Measurements from ENCODE around the gene TMEM245. TPM values are rescaled to one million over a fixed set of nuclear protein-coding genes. Genes with fewer than 3 reads are reported as not detected.

Gene TMEM245
- total RNA-seq, 2 experiments from 2014 or later, result 22.6 to 24.4 TPM

DNA sequence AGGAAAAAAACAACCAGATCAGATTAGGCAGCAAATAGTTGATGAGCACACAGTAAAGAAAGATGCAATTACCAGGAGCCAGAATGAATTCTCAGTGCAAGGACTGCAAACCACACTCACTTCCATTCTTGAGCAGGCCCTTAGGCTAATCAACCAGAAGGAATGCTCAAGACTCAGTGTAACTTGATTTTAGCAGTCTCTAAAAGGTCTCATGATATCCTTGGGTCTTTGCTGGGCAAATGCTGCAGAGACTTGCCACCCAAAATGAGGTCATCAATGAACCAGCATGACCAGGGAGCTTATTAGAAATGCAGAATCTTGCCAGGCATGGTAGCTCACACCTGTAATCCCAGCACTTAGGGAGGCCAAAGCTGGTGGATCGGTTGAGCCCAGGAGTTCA lies 20.1 kb upstream of the TMEM245 start:
- H3K4me3 Mint-ChIP-seq, result no peak overlapping the region
- H3K27me3 Mint-ChIP-seq, result no peaks in the 10 kb centered on the region
- H3K27me3 ChIP-seq (ENCODE audit: control insufficient read depth in 1 of 2, insufficient read depth in 2 of 2, low read length in 2 of 2), result no peaks in the 10 kb centered on the region
- H3K4me1 ChIP-seq (ENCODE audit: insufficient read depth, low read length), result peaks cover 5% of the 10 kb centered on the region
- no peak overlapping the region for H3K4me3 ChIP-seq (ENCODE audit: low read length)
- POLR2A ChIA-PET, result interaction anchor here (0.6 kb wide), 1 partner anchor 179 kb away, joined by 4 read pairs; no protein-coding TSS in a partner anchor
- DNase-seq (no peak), ATAC-seq (ENCODE audit: poor library complexity) (no peak)
- H3K9me3 Mint-ChIP-seq, result no peaks in the 10 kb centered on the region
- TF ChIP-seq, protein P1, sequence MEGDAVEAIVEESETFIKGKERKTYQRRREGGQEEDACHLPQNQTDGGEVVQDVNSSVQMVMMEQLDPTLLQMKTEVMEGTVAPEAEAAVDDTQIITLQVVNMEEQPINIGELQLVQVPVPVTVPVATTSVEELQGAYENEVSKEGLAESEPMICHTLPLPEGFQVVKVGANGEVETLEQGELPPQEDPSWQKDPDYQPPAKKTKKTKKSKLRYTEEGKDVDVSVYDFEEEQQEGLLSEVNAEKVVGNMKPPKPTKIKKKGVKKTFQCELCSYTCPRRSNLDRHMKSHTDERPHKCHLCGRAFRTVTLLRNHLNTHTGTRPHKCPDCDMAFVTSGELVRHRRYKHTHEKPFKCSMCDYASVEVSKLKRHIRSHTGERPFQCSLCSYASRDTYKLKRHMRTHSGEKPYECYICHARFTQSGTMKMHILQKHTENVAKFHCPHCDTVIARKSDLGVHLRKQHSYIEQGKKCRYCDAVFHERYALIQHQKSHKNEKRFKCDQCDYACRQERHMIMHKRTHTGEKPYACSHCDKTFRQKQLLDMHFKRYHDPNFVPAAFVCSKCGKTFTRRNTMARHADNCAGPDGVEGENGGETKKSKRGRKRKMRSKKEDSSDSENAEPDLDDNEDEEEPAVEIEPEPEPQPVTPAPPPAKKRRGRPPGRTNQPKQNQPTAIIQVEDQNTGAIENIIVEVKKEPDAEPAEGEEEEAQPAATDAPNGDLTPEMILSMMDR (IDR thresholded peaks at IDR 0.05), result no peak
- H3K9me3 ChIP-seq (ENCODE audit: control insufficient read depth in 1 of 2, insufficient read depth in 1 of 2, low read length in 2 of 2), result no peaks in the 10 kb centered on the region
- intact Hi-C loops (cut with DNase I, micrococcal nuclease), result no loop called here
- peaks cover 5% of the 10 kb centered on the region for H3K4me1 Mint-ChIP-seq (ENCODE audit: low read depth)
- H3K27ac Mint-ChIP-seq, result no peak overlapping the region
- H3K36me3 ChIP-seq (ENCODE audit: insufficient read depth, low read length), result no peaks in the 10 kb centered on the region
- CTCF ChIA-PET, result no interaction called here
- no peak overlapping the region for H3K27ac ChIP-seq (ENCODE audit: low read depth in 1 of 2, low read length in 2 of 2)
- no peaks in the 10 kb centered on the region for H3K36me3 Mint-ChIP-seq (ENCODE audit: low read depth)

DNA sequence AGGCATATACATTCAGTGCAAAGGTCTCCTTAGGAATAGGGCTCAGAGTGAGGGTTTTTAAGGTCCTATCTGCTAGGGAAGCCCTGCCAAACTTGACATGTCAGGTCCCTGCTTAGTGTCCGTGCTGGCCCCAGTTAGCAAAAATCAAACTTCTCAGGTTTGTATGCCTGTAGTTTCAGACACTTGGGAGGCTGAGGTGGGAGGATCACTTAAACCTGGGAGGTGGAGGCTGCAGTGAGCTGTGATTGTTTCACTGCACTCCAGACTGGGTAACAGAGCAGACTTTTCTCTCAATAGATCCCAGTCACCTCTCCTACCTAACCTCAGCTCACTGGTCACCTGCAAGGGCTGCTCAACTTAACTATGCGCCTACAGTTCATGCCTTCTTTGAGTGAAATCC lies 18.7 kb upstream of the TMEM245 start:
- no peaks in the 10 kb centered on the region for H3K36me3 Mint-ChIP-seq (ENCODE audit: low read depth)
- DNase-seq, result no peak
- POLR2A ChIA-PET, result no interaction called here

DNA sequence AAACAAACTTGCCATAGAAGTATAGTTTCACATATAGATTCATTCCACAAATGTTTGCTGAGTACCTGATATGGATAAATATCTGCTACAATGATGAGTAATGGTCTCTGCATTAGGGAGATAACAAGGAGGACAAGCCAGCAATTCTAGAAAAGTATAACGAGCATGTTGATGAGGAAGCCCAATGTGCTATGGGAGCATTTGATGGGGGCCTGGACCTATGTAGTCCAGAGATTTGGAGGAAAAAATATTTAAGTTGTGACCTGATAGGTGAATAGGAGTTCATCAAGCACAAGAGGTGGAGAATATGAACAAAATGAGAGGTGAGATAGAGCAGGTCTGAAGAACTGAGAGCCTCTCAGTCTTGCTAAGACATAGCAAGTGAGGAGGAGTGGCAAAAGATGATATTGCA lies 14.4 kb upstream of the TMEM245 start:
- no peak overlapping the region for H3K4me3 ChIP-seq (ENCODE audit: low read length)
- no peaks in the 10 kb centered on the region for H3K27me3 ChIP-seq (ENCODE audit: control insufficient read depth in 1 of 2, insufficient read depth in 2 of 2, low read length in 2 of 2)
- no peaks in the 10 kb centered on the region for H3K4me1 ChIP-seq (ENCODE audit: insufficient read depth, low read length)
- Mint-ChIP-seq H3K4me3 (no peak overlapping the region), H3K27me3 (no peaks in the 10 kb centered on the region), H3K4me1 (ENCODE audit: low read depth) (peaks cover 5% of the 10 kb centered on the region), H3K36me3 (ENCODE audit: low read depth) (no peaks in the 10 kb centered on the region), H3K27ac (no peak overlapping the region), H3K9me3 (no peaks in the 10 kb centered on the region)
- POLR2A ChIA-PET, result no interaction called here
- DNase-seq (no peak), ATAC-seq (ENCODE audit: poor library complexity) (no peak)
- no peak overlapping the region for H3K27ac ChIP-seq (ENCODE audit: low read depth in 1 of 2, low read length in 2 of 2)
- CTCF ChIA-PET, result no interaction called here
- H3K36me3 ChIP-seq (ENCODE audit: insufficient read depth, low read length), result no peaks in the 10 kb centered on the region
- TF ChIP-seq, protein P1 (IDR thresholded peaks at IDR 0.05), result no peak
- intact Hi-C loops (cut with DNase I, micrococcal nuclease), result no loop called here
- no peaks in the 10 kb centered on the region for H3K9me3 ChIP-seq (ENCODE audit: control insufficient read depth in 1 of 2, insufficient read depth in 1 of 2, low read length in 2 of 2)

More for the DNA sequence above, 18.7 kb upstream of the TMEM245 start:
- no peaks in the 10 kb centered on the region for H3K9me3 Mint-ChIP-seq
- intact Hi-C loops (cut with DNase I, micrococcal nuclease), result no loop called here
- TF ChIP-seq, protein P1 (IDR thresholded peaks at IDR 0.05), result no peak
- H3K27me3 ChIP-seq (ENCODE audit: control insufficient read depth in 1 of 2, insufficient read depth in 2 of 2, low read length in 2 of 2), result no peaks in the 10 kb centered on the region
- no peak overlapping the region for H3K27ac Mint-ChIP-seq
- H3K4me3 Mint-ChIP-seq, result no peak overlapping the region
- no peak for ATAC-seq (ENCODE audit: poor library complexity)
- H3K27ac ChIP-seq (ENCODE audit: low read depth in 1 of 2, low read length in 2 of 2), result no peak overlapping the region
- H3K4me3 ChIP-seq (ENCODE audit: low read length), result no peak overlapping the region
- no peaks in the 10 kb centered on the region for H3K4me1 Mint-ChIP-seq (ENCODE audit: low read depth)
- H3K36me3 ChIP-seq (ENCODE audit: insufficient read depth, low read length), result no peaks in the 10 kb centered on the region
- H3K4me1 ChIP-seq (ENCODE audit: insufficient read depth, low read length), result no peaks in the 10 kb centered on the region
- H3K9me3 ChIP-seq (ENCODE audit: control insufficient read depth in 1 of 2, insufficient read depth in 1 of 2, low read length in 2 of 2), result no peaks in the 10 kb centered on the region
- CTCF ChIA-PET, result no interaction called here
- H3K27me3 Mint-ChIP-seq, result no peaks in the 10 kb centered on the region
